Measurements from ENCODE around the gene DRAXIN. TPM values are rescaled to one million over a fixed set of nuclear protein-coding genes. Genes with fewer than 3 reads are reported as not detected.

Gene DRAXIN
- total RNA-seq, 1 experiment from 2014 or later = 0.05 TPM

DNA sequence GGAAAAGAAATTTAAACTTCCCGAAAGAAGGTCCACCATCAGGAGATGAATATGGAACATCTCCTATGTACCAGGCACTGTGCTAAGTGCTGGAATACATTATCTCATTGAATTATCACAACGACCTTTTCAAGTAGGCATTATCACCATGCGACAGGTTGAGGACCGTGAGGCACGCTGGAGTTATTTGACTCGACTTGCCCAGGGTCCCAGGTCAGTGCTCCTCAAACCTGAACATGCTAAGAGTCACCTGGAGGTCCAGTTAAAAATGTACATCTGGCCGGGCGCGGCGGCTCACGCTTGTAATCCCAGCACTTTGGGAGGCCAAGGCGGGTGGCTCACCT, 28.5 kb downstream of the DRAXIN start:
- H3K36me3 ChIP-seq (ENCODE audit: control insufficient read depth, insufficient read depth, low read length) = no peaks in the 10 kb centered on the region
- H3K27me3 Mint-ChIP-seq (ENCODE audit: insufficient read depth, unreplicated experiment) = no peaks in the 10 kb centered on the region
- no peaks in the 10 kb centered on the region for H3K9me3 Mint-ChIP-seq (ENCODE audit: unreplicated experiment)
- peak overlapping the region; percentile 72 for H3K4me3 Mint-ChIP-seq (ENCODE audit: unreplicated experiment)
- no TSS peak for BruUV-seq (replicated peaks)
- no peaks in the 10 kb centered on the region for H3K36me3 Mint-ChIP-seq (ENCODE audit: insufficient read depth, unreplicated experiment)
- TF ChIP-seq, protein P1, sequence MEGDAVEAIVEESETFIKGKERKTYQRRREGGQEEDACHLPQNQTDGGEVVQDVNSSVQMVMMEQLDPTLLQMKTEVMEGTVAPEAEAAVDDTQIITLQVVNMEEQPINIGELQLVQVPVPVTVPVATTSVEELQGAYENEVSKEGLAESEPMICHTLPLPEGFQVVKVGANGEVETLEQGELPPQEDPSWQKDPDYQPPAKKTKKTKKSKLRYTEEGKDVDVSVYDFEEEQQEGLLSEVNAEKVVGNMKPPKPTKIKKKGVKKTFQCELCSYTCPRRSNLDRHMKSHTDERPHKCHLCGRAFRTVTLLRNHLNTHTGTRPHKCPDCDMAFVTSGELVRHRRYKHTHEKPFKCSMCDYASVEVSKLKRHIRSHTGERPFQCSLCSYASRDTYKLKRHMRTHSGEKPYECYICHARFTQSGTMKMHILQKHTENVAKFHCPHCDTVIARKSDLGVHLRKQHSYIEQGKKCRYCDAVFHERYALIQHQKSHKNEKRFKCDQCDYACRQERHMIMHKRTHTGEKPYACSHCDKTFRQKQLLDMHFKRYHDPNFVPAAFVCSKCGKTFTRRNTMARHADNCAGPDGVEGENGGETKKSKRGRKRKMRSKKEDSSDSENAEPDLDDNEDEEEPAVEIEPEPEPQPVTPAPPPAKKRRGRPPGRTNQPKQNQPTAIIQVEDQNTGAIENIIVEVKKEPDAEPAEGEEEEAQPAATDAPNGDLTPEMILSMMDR (IDR thresholded peaks at IDR 0.05; ENCODE audit: insufficient read depth in 1 of 2, low read depth in 1 of 2, low read length in 1 of 2, severe bottlenecking in 1 of 2, unreplicated experiment in 1 of 2) = no peak
- no peaks in the 10 kb centered on the region for H3K4me1 Mint-ChIP-seq (ENCODE audit: low read depth, unreplicated experiment)
- no peak for DNase-seq
- CTCF ChIA-PET = interaction anchor here (0.5 to 3.1 kb wide), 8 partner anchors 9 to 264 kb away, joined by 3 to 17 read pairs (median 4); partner anchors contain the start of genes AGTRAP, FBXO2 and FBXO6
- intact Hi-C loops (cut with micrococcal nuclease; ENCODE audit: unreplicated experiment) = no loop called here
- H3K27ac Mint-ChIP-seq (ENCODE audit: unreplicated experiment) = no peak overlapping the region
- no peaks in the 10 kb centered on the region for H3K9me3 ChIP-seq
- H3K27me3 ChIP-seq (replicated peaks; ENCODE audit: control insufficient read depth, insufficient read depth, low read length) = no peaks in the 10 kb centered on the region
- POLR2A ChIA-PET = no interaction called here
- no peaks in the 10 kb centered on the region for H3K4me1 ChIP-seq
- H3K4me3 ChIP-seq (ENCODE audit: low read depth, low read length) = no peak overlapping the region

DNA sequence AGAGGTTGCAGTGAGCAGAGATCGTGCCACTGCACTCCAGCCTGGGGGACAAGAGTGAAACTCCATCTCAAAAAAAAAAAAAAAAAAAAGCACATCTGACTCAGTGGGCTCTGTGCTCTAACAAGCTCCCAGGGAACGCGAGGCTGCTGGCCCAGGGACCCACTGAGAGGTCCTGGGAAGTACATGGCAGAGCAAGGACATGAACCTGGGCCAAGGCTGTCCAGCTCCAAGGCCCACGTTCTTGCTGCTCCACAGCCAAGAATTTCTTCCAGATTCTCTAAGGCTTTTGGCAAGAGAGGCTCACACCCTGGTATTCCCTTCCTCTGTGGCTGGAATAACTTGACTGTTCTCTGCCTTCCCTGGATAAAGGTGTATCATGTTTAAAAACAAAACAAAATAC, 29.0 kb downstream of the DRAXIN start:
- intact Hi-C loops (cut with micrococcal nuclease; ENCODE audit: unreplicated experiment) = no loop called here
- H3K27me3 ChIP-seq (replicated peaks; ENCODE audit: control insufficient read depth, insufficient read depth, low read length) = no peaks in the 10 kb centered on the region
- H3K4me1 ChIP-seq = no peaks in the 10 kb centered on the region
- H3K9me3 ChIP-seq = no peaks in the 10 kb centered on the region
- no peaks in the 10 kb centered on the region for H3K9me3 Mint-ChIP-seq (ENCODE audit: unreplicated experiment)
- H3K27me3 Mint-ChIP-seq (ENCODE audit: insufficient read depth, unreplicated experiment) = no peaks in the 10 kb centered on the region
- TF ChIP-seq, protein P1 (IDR thresholded peaks at IDR 0.05; ENCODE audit: insufficient read depth in 1 of 2, low read depth in 1 of 2, low read length in 1 of 2, severe bottlenecking in 1 of 2, unreplicated experiment in 1 of 2) = no peak
- POLR2A ChIA-PET = no interaction called here
- H3K36me3 ChIP-seq (ENCODE audit: control insufficient read depth, insufficient read depth, low read length) = no peaks in the 10 kb centered on the region
- H3K36me3 Mint-ChIP-seq (ENCODE audit: insufficient read depth, unreplicated experiment) = no peaks in the 10 kb centered on the region
- no peak overlapping the region for H3K4me3 ChIP-seq (ENCODE audit: low read depth, low read length)
- H3K27ac Mint-ChIP-seq (ENCODE audit: unreplicated experiment) = no peak overlapping the region
- CTCF ChIA-PET = no interaction called here
- H3K4me1 Mint-ChIP-seq (ENCODE audit: low read depth, unreplicated experiment) = no peaks in the 10 kb centered on the region
- BruUV-seq (replicated peaks) = no TSS peak
- no peak for DNase-seq
- H3K4me3 Mint-ChIP-seq (ENCODE audit: unreplicated experiment) = no peak overlapping the region

GRCh38 chr1:11721311-11721710, 29.8 kb downstream of the DRAXIN start:
- H3K4me3 Mint-ChIP-seq (ENCODE audit: unreplicated experiment) = no peak overlapping the region
- no peaks in the 10 kb centered on the region for H3K27me3 Mint-ChIP-seq (ENCODE audit: insufficient read depth, unreplicated experiment)
- H3K4me1 Mint-ChIP-seq (ENCODE audit: low read depth, unreplicated experiment) = no peaks in the 10 kb centered on the region
- H3K27ac Mint-ChIP-seq (ENCODE audit: unreplicated experiment) = no peak overlapping the region
- no peaks in the 10 kb centered on the region for H3K4me1 ChIP-seq
- no peaks in the 10 kb centered on the region for H3K36me3 ChIP-seq (ENCODE audit: control insufficient read depth, insufficient read depth, low read length)
- no TSS peak for BruUV-seq (replicated peaks)
- DNase-seq = no peak
- H3K4me3 ChIP-seq (ENCODE audit: low read depth, low read length) = no peak overlapping the region
- TF ChIP-seq, protein P1 (IDR thresholded peaks at IDR 0.05; ENCODE audit: insufficient read depth in 1 of 2, low read depth in 1 of 2, low read length in 1 of 2, severe bottlenecking in 1 of 2, unreplicated experiment in 1 of 2) = no peak
- no peaks in the 10 kb centered on the region for H3K36me3 Mint-ChIP-seq (ENCODE audit: insufficient read depth, unreplicated experiment)
- H3K9me3 Mint-ChIP-seq (ENCODE audit: unreplicated experiment) = no peaks in the 10 kb centered on the region
- H3K9me3 ChIP-seq = no peaks in the 10 kb centered on the region
- intact Hi-C loops (cut with micrococcal nuclease; ENCODE audit: unreplicated experiment) = no loop called here
- no peaks in the 10 kb centered on the region for H3K27me3 ChIP-seq (replicated peaks; ENCODE audit: control insufficient read depth, insufficient read depth, low read length)
- ChIA-PET POLR2A (no interaction called here), CTCF (no interaction called here)
